CD4-positive, alpha-beta memory T cell (primary cell): ENCODE data around the gene DAGLB. TPM values are rescaled to one million over a fixed set of nuclear protein-coding genes. Genes with fewer than 3 reads are reported as not detected.

Experiments used
- CTCF ChIA-PET: fragments of 350-600 bp; sonication (Branson Sonifier 250); formaldehyde crosslinking; loops from one replicate; lab custom pipeline; 2021; ENCODE audit warnings: inconsistent platforms; ENCODE audit not compliant: partially characterized antibody; lab: Charles Lee
- POLR2A ChIA-PET: fragments of 350-600 bp; sonication (Branson Sonifier 250); formaldehyde crosslinking; loops from one replicate; lab custom pipeline; 2021; ENCODE audit not compliant: partially characterized antibody; lab: Charles Lee
- DNase-seq, 5 donors: peaks; one replicate each; pipeline versions ENCODE4 v3.0.0 to v3.0.0-alpha.2; 2020 to 2022; ENCODE audit warnings: mixed read lengths in 1 of 5
- H3K27ac ChIP-seq: one replicate; pipeline ENCODE4 v1.7.0; 2013; ENCODE audit warnings: low read depth, low read length
- H3K27me3 ChIP-seq: 2 replicates; pipeline ENCODE4 v1.7.0; 2013; ENCODE audit warnings: mild to moderate bottlenecking, low read length, moderate library complexity; ENCODE audit not compliant: insufficient read depth
- H3K36me3 ChIP-seq: 2 replicates; pipeline ENCODE4 v1.7.0; 2013; ENCODE audit warnings: mild to moderate bottlenecking, low read length, moderate library complexity; ENCODE audit not compliant: insufficient read depth
- H3K4me1 ChIP-seq: 2 replicates; pipeline ENCODE4 v1.7.0; 2013; ENCODE audit warnings: mild to moderate bottlenecking, low read length, moderate library complexity; ENCODE audit not compliant: insufficient read depth
- H3K4me3 ChIP-seq, 2 donors: one replicate each; pipeline ENCODE4 v1.7.0; 2013; ENCODE audit warnings: low read length in 2 of 2, mild to moderate bottlenecking in 1 of 2
- H3K9me3 ChIP-seq, 2 donors: one replicate each; pipeline ENCODE4 v1.7.0; 2013; ENCODE audit warnings: low read length in 2 of 2, control low read depth in 1 of 2; ENCODE audit not compliant: control insufficient read depth in 1 of 2
- H3K27ac Mint-ChIP-seq, 7 donors: one replicate each; pipeline ENCODE4 v1.8.0; 2020 to 2021; ENCODE audit warnings: mixed read lengths in 7 of 7, mild to moderate bottlenecking in 6 of 7, inconsistent platforms in 3 of 7, moderate library complexity in 3 of 7
- H3K27me3 Mint-ChIP-seq, 2 donors: one replicate each; pipeline ENCODE4 v1.8.0; 2020 to 2021; ENCODE audit warnings: mixed read lengths in 2 of 2
- H3K36me3 Mint-ChIP-seq, 2 donors: one replicate each; pipeline ENCODE4 v1.8.0; 2020 to 2021; ENCODE audit warnings: mixed read lengths in 2 of 2, inconsistent platforms in 1 of 2, mild to moderate bottlenecking in 1 of 2
- H3K4me1 Mint-ChIP-seq, 4 donors: one replicate each; pipeline ENCODE4 v1.8.0; 2020 to 2021; ENCODE audit warnings: mixed read lengths in 4 of 4, mild to moderate bottlenecking in 1 of 4
- H3K4me3 Mint-ChIP-seq, 8 donors: one replicate each; pipeline ENCODE4 v1.8.0; 2020 to 2021; ENCODE audit warnings: mixed read lengths in 8 of 8, mild to moderate bottlenecking in 7 of 8, moderate library complexity in 6 of 8, inconsistent platforms in 3 of 8
- H3K9me3 Mint-ChIP-seq, 8 donors: one replicate each; pipeline ENCODE4 v1.8.0; 2020 to 2021; ENCODE audit warnings: mixed read lengths in 8 of 8, mild to moderate bottlenecking in 5 of 8, inconsistent platforms in 3 of 8, moderate library complexity in 1 of 8
- intact Hi-C: fragments of 100-400 bp; cut with micrococcal nuclease; formaldehyde crosslinking; loops from one replicate; pipeline ENCODE4 v1.15.1; 2023
- polyA plus RNA-seq, 2 donors: library from polyadenylated mRNA; unstranded; fragments of 300-500 nt; fragmentation: Illumina TruSeq; gene quantifications; one replicate each; pipeline ENCODE4 v1.2.3, GENCODE V29; 2021
- total RNA-seq, 2 experiments: library from RNA; stranded (reverse); gene quantifications; one replicate each; pipeline ENCODE4 v1.2.3, GENCODE V29; 2021

Gene DAGLB
- total and polyA plus RNA-seq, 4 experiments from 2014 or later, result 5.3 to 37.0 (median 24.5) TPM

DNA sequence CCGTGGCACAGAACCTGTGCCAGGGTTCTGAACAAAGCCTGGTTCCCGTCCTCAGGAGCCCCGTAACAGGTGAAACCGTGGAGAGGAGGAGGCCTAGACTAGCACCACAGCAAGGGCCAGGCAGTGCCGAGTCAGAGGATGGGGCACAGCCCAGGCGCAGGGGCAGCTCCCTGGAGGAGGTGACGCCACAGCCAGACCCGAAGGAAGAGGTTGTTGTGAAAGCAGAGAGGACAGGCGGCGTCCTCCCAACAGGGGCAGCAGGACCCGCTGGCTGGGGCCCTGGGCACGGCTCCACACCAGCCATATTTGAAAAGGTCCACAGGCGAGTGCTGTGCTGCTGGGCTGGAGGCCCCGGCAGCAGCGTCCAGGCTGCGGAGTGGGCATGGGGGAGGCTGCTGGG is 25.7 kb downstream of the DAGLB start:
- H3K9me3 Mint-ChIP-seq, result no peaks in the 10 kb centered on the region
- H3K36me3 ChIP-seq, result peaks cover 14% of the 10 kb centered on the region
- H3K9me3 ChIP-seq, result no peaks in the 10 kb centered on the region
- no peak overlapping the region for H3K27ac ChIP-seq
- peaks cover 6 to 19% (median 8%) of the 10 kb centered on the region in 4 donors for H3K4me1 Mint-ChIP-seq
- CTCF ChIA-PET, result interaction anchor here (1.2 kb wide), 1 partner anchor 16 kb away, joined by 3 read pairs; no protein-coding TSS in a partner anchor
- H3K27ac Mint-ChIP-seq, result peak overlapping the region in 2 of 7 donors; percentile 37 to 68
- no peak overlapping the region for H3K4me3 ChIP-seq
- no peaks in the 10 kb centered on the region for H3K27me3 ChIP-seq
- H3K36me3 Mint-ChIP-seq, result peaks cover 32 to 33% of the 10 kb centered on the region in 2 donors
- POLR2A ChIA-PET, result interaction anchor here (1.5 kb wide), 1 partner anchor 25 kb away, joined by 3 read pairs; the partner anchor contains the start of gene DAGLB
- H3K4me3 Mint-ChIP-seq, result no peak overlapping the region
- intact Hi-C loops, result no loop called here
- DNase-seq, result no peak
- no peaks in the 10 kb centered on the region for H3K4me1 ChIP-seq
- H3K27me3 Mint-ChIP-seq, result no peaks in the 10 kb centered on the region

DNA sequence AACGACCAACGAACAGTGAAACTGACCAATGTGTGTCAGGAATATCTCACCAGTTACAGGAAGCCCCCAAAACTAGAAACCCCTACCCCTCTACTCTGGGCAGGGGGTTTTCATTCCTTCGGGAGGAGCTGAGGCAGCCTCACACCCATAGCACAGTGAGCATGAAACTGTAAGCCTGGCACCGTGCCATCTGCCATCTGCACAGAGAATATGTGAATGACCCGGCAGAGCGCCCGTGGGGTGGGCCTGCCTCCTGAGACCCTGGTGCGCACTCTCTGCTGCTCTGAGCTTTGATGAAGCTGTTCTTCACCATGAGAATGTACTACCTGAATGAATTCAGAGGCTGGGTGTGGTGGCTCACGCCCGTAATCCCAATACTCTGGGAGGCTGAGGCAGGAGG is 27.1 kb downstream of the DAGLB start:
- no peaks in the 10 kb centered on the region for H3K9me3 ChIP-seq
- intact Hi-C loops, result no loop called here
- peaks cover 22% of the 10 kb centered on the region for H3K36me3 ChIP-seq
- Mint-ChIP-seq H3K4me1 (peaks cover 6 to 19% (median 8%) of the 10 kb centered on the region in 4 donors), H3K27me3 (no peaks in the 10 kb centered on the region), H3K27ac (peak overlapping the region in 1 of 7 donors; percentile 36), H3K36me3 (peaks cover 33 to 38% of the 10 kb centered on the region in 2 donors), H3K4me3 (no peak overlapping the region), H3K9me3 (no peaks in the 10 kb centered on the region)
- DNase-seq, result no peak
- H3K27me3 ChIP-seq, result no peaks in the 10 kb centered on the region
- H3K27ac ChIP-seq, result no peak overlapping the region
- H3K4me3 ChIP-seq, result no peak overlapping the region
- CTCF ChIA-PET, result interaction anchor here (0.6 kb wide), 1 partner anchor 314 kb away, joined by 3 read pairs; no protein-coding TSS in a partner anchor
- no peaks in the 10 kb centered on the region for H3K4me1 ChIP-seq
- POLR2A ChIA-PET, result no interaction called here

DNA sequence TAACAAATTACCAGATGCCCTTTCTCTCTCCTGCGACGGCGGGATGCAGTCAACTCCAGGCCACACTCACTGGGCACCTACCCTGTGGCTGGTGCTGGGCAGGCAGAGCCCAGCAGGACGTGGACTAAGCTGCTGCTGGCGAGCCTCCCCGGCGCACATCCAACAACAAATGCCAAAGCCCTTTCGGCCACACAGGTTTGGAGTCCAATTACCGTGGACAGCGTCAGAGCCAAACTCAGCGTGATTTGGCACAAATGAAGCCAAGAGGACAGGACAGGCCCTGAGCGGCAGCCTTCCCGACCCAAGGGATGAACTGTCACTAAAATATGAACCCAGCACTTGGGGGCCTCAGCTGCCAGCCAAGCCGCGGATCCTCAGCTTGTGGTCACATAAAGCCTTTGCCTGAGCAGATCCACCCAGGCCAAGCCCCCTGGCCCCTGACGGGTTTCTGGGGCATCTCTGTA is 28.4 kb downstream of the DAGLB start:
- Histone ChIP-seq H3K4me1 (no peaks in the 10 kb centered on the region), H3K27ac (no peak overlapping the region), H3K9me3 (no peaks in the 10 kb centered on the region), H3K4me3 (no peak overlapping the region), H3K27me3 (no peaks in the 10 kb centered on the region), H3K36me3 (peaks cover 13% of the 10 kb centered on the region)
- ChIA-PET CTCF (no interaction called here), POLR2A (no interaction called here)
- H3K36me3 Mint-ChIP-seq, result peaks cover 26 to 30% of the 10 kb centered on the region in 2 donors
- peak overlapping the region in 2 of 7 donors; percentile 51 to 70 for H3K27ac Mint-ChIP-seq
- intact Hi-C loops, result no loop called here
- H3K4me1 Mint-ChIP-seq, result peaks cover 6 to 15% (median 8%) of the 10 kb centered on the region in 4 donors
- H3K27me3 Mint-ChIP-seq, result no peaks in the 10 kb centered on the region
- DNase-seq, result no peak
- H3K4me3 Mint-ChIP-seq, result no peak overlapping the region
- no peaks in the 10 kb centered on the region for H3K9me3 Mint-ChIP-seq

DNA sequence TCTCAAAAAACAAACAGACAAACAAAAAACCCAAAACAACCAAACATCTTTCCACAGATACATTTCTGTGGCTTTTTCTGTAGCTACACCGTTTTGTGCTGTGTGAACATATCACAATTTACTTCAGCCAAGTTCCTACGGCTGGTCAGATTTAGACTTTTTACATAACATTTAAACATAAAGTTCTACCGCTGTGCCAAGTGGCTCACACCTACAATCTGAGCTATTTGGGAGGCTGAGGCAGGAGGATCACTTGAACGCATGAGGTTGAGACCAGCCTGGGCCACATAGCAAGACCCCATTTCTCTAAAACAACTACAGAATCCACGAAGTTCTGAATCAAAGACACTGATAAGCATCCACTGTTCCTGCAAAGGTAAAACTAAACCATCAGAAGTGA is 30.3 kb downstream of the DAGLB start:
- Mint-ChIP-seq H3K4me3 (no peak overlapping the region), H3K9me3 (no peaks in the 10 kb centered on the region), H3K36me3 (peaks cover 21 to 27% of the 10 kb centered on the region in 2 donors), H3K4me1 (no peaks in the 10 kb centered on the region), H3K27me3 (no peaks in the 10 kb centered on the region), H3K27ac (no peak overlapping the region)
- no peak overlapping the region for H3K4me3 ChIP-seq
- H3K36me3 ChIP-seq, result peaks cover 20% of the 10 kb centered on the region
- DNase-seq, result no peak
- no peaks in the 10 kb centered on the region for H3K4me1 ChIP-seq
- intact Hi-C loops, result no loop called here
- no peaks in the 10 kb centered on the region for H3K9me3 ChIP-seq
- ChIA-PET POLR2A (no interaction called here), CTCF (no interaction called here)
- no peaks in the 10 kb centered on the region for H3K27me3 ChIP-seq
- H3K27ac ChIP-seq, result no peak overlapping the region

DNA sequence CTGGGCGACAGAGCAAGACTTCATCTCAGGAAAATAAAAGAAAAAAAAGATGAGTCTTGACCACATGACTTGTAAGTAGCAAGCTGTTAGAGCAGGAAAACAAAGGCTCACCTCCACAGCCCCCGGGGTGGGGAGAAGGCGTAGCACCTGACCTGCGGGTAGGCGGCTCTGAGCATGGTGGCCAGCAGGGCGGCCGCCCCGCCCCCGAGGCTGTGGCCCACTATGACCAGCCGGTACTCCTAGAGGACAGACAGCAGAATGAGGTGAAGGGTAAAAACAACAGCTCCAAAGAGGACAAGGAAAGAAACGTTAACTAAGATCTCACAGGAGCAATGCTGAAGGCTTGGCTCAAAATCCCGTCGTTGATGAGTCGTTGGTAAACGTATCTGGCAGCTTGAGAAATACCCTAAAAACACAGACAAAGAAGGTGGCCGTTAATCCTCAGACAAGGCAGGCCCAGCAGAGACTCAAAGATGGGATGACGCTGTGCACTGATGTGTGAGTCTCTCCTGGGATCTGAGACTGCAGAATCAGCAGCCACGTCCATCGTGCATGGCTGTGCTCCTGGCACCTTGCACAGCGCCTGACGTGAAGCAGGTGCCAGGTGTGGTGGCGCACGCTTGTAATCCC is 31.1 kb downstream of the DAGLB start:
- CTCF ChIA-PET, result no interaction called here
- peaks cover 28 to 33% of the 10 kb centered on the region in 2 donors for H3K36me3 Mint-ChIP-seq

DNA sequence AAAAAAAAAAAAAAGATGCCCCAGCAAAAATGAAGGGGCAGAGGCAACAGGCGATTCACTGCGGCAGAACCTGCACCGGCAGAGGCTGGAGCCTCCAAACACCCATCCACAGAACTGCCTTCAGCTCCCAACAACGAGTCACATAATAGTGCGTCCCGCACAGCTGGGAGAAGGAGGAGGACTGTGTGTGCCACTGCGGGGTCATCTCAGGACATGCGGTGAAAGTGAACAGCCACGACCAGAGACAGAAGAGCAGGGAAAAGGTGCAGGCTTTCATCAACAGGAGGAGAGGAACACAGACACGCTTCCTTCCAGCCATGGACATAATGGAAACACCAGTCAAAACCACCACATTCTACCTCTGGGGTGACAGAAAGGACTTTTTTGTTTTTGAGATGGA is 34.1 kb downstream of the DAGLB start:
- POLR2A ChIA-PET, result no interaction called here
- H3K4me1 ChIP-seq, result no peaks in the 10 kb centered on the region
- no peaks in the 10 kb centered on the region for H3K4me1 Mint-ChIP-seq
- H3K27me3 Mint-ChIP-seq, result no peaks in the 10 kb centered on the region
- no peak for DNase-seq
- no peak overlapping the region for H3K4me3 Mint-ChIP-seq
- H3K27ac Mint-ChIP-seq, result peak overlapping the region in 1 of 7 donors; percentile 86
- no peak overlapping the region for H3K4me3 ChIP-seq
- H3K9me3 Mint-ChIP-seq, result no peaks in the 10 kb centered on the region
- H3K27me3 ChIP-seq, result no peaks in the 10 kb centered on the region
- peaks cover 43% of the 10 kb centered on the region for H3K36me3 ChIP-seq
- H3K36me3 Mint-ChIP-seq, result peaks cover 42 to 53% of the 10 kb centered on the region in 2 donors
- no peaks in the 10 kb centered on the region for H3K9me3 ChIP-seq
- no peak overlapping the region for H3K27ac ChIP-seq
- CTCF ChIA-PET, result no interaction called here
- intact Hi-C loops, result no loop called here

More for the DNA sequence above, 31.1 kb downstream of the DAGLB start:
- intact Hi-C loops, result no loop called here
- H3K36me3 ChIP-seq, result peaks cover 27% of the 10 kb centered on the region
- no peaks in the 10 kb centered on the region for H3K9me3 ChIP-seq
- Mint-ChIP-seq H3K4me1 (no peaks in the 10 kb centered on the region), H3K27ac (peak overlapping the region in 1 of 7 donors; percentile 52), H3K4me3 (no peak overlapping the region), H3K27me3 (no peaks in the 10 kb centered on the region), H3K9me3 (no peaks in the 10 kb centered on the region)
- no peaks in the 10 kb centered on the region for H3K27me3 ChIP-seq
- H3K4me1 ChIP-seq, result no peaks in the 10 kb centered on the region
- POLR2A ChIA-PET, result no interaction called here
- no peak overlapping the region for H3K4me3 ChIP-seq
- no peak overlapping the region for H3K27ac ChIP-seq
- DNase-seq, result no peak

DNA sequence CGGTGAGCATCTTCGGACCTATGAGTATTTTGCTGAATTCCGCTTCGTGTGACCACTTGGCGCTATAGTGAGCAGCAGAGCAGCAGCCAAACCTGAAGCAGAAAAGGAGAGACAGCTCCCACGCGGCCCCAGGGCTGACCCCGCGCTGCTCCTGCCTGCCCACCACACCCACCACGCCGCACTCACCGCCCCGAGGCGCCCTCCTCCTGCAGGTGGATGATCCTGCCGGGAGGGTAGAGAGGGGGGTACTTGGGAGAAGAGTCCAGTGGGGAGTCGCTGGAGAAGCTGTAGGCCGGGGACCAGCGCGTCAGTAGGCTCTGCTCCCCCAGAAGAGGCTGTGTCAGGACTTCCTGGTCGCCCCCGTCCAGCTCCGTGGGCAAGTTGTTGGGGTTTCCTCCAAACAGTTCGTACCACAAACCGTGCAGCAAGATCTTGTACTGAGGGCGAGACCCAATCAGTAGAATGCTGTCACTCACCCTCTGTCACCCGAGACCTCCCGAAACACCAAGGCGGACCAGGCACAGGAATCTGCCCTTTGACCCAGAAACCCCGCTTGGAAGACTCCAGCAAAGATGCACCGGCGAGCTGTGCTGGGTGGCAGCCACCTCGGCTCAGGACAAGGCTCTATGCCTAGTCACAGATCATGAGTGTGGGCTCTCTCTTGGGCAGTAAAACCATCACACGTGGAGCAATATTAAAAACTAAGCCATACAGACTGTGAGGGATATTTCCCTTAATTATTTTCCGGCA is 37.6 kb downstream of the DAGLB start:
- H3K9me3 Mint-ChIP-seq, result no peaks in the 10 kb centered on the region
- CTCF ChIA-PET, result no interaction called here
- Histone ChIP-seq H3K4me1 (no peaks in the 10 kb centered on the region), H3K27ac (no peak overlapping the region), H3K9me3 (no peaks in the 10 kb centered on the region), H3K4me3 (no peak overlapping the region), H3K27me3 (no peaks in the 10 kb centered on the region), H3K36me3 (peaks cover 53% of the 10 kb centered on the region)
- H3K27me3 Mint-ChIP-seq, result no peaks in the 10 kb centered on the region
- POLR2A ChIA-PET, result interaction anchor here (1.4 kb wide), 1 partner anchor 38 kb away, joined by 6 read pairs; the partner anchor contains the start of gene DAGLB
- peak overlapping the region in 2 of 7 donors; percentile 22 to 35 for H3K27ac Mint-ChIP-seq
- no peak overlapping the region for H3K4me3 Mint-ChIP-seq
- peaks cover 57 to 63% of the 10 kb centered on the region in 2 donors for H3K36me3 Mint-ChIP-seq
- DNase-seq, result no peak
- intact Hi-C loops, result no loop called here
- no peaks in the 10 kb centered on the region for H3K4me1 Mint-ChIP-seq
